Endothelial cell of umbilical vein (primary cell): ENCODE results near the gene KIZ. TPM values are rescaled to one million over a fixed set of nuclear protein-coding genes. Genes with fewer than 3 reads are reported as not detected.

Experiments used
- BruUV-seq: library from RNA; stranded (reverse); fragments of 400-500 nt; replicated peaks from 2 replicates; lab custom pipeline; 2021; lab: Mats Ljungman, UMichigan
- CTCF ChIA-PET: fragments of 300-600, 350-600 bp; sonication (Branson Sonifier 250); formaldehyde crosslinking; loops from one replicate; lab custom pipeline; 2021; ENCODE audit warnings: antibody characterized with exemption, inconsistent platforms; lab: Charles Lee
- POLR2A ChIA-PET: fragments of 300-600, 350-600 bp; sonication (Branson Sonifier 250); formaldehyde crosslinking; loops from one replicate; lab custom pipeline; 2021; ENCODE audit warnings: antibody characterized with exemption, inconsistent platforms; lab: Charles Lee
- DNase-seq: peaks from one replicate; pipeline ENCODE4 v3.0.0-alpha.2; 2011; ENCODE audit warnings: low read depth, low spot score
- FAIRE-seq: peaks from 2 replicates; lab custom pipeline; 2011; peaks lifted over from hg19 to GRCh38; lab: Jason Lieb, UNC
- H2AFZ ChIP-seq: 2 replicates; pipeline ENCODE4 v1.6.0; 2012; ENCODE audit warnings: low read depth, low read length, control low read depth, inconsistent platforms
- H3K27ac ChIP-seq: 2 replicates; pipeline ENCODE4 v1.5.1; 2011; ENCODE audit warnings: low read depth, mild to moderate bottlenecking, control low read depth, low read length, moderate library complexity; ENCODE audit not compliant: insufficient read depth
- H3K27me3 ChIP-seq, 2 experiments: 2 replicates each; pipeline versions ENCODE4 v1.6.0 to v1.6.1; 2011; ENCODE audit warnings: low read length in 2 of 2, mixed read lengths in 1 of 2; ENCODE audit not compliant: control insufficient read depth in 2 of 2, insufficient read depth in 2 of 2
- H3K36me3 ChIP-seq, 2 experiments: 2 replicates in 1 of 2; 3 replicates in 1 of 2; pipeline ENCODE4 v1.5.1; 2011; ENCODE audit warnings: low read length in 2 of 2, mild to moderate bottlenecking in 1 of 2, moderate library complexity in 1 of 2; ENCODE audit not compliant: control insufficient read depth in 2 of 2, insufficient read depth in 2 of 2; ENCODE audit errors: extremely low read depth in 1 of 2
- H3K4me1 ChIP-seq: 3 replicates; pipeline ENCODE4 v1.5.1; 2011; ENCODE audit warnings: mild to moderate bottlenecking, low read length; ENCODE audit not compliant: control insufficient read depth, insufficient read depth; ENCODE audit errors: extremely low read depth
- H3K4me2 ChIP-seq: 2 replicates; pipeline ENCODE4 v1.6.1; 2011; ENCODE audit warnings: low read length, control low read depth, mixed read lengths; ENCODE audit not compliant: insufficient read depth
- H3K4me3 ChIP-seq, 3 experiments: fragments of 200-600 bp in 1 of 3; sonication (generic), shearing (Covaris generic) in 1 of 3; replicated peaks in 1 of 3; 2 replicates each; pipeline ENCODE4 v1.5.1; 2011 to 2016; ENCODE audit warnings: control low read depth in 3 of 3, low read length in 3 of 3, mild to moderate bottlenecking in 2 of 3, inconsistent platforms in 1 of 3, low read depth in 1 of 3, moderate library complexity in 1 of 3; ENCODE audit not compliant: insufficient read depth in 1 of 3
- H3K79me2 ChIP-seq: 2 replicates; pipeline ENCODE4 v1.6.0; 2012; ENCODE audit warnings: low read length, inconsistent platforms; ENCODE audit not compliant: control insufficient read depth, insufficient read depth
- H3K9ac ChIP-seq: replicated peaks from 2 replicates; pipeline ENCODE3; 2011; ENCODE audit warnings: low read length, control low read depth; ENCODE audit not compliant: insufficient read depth; ENCODE audit errors: extremely low read depth
- H3K9me1 ChIP-seq: replicated peaks from 3 replicates; pipeline ENCODE4 v1.6.0; 2011; ENCODE audit warnings: mild to moderate bottlenecking, low read length; ENCODE audit not compliant: control insufficient read depth, insufficient read depth; ENCODE audit errors: extremely low read depth
- H3K9me3 ChIP-seq: replicated peaks from 2 replicates; pipeline ENCODE4 v1.5.1; 2012; ENCODE audit warnings: low read length, inconsistent platforms; ENCODE audit not compliant: control insufficient read depth, insufficient read depth
- H4K20me1 ChIP-seq: replicated peaks from 2 replicates; pipeline ENCODE3; 2011; ENCODE audit warnings: mild to moderate bottlenecking, low read length; ENCODE audit not compliant: control insufficient read depth, insufficient read depth; ENCODE audit errors: extremely low read depth
- EZH2 ChIP-seq: IDR thresholded peaks from 2 replicates; pipeline ENCODE4 v1.6.1; 2012; ENCODE audit warnings: borderline replicate concordance, low read depth, mild to moderate bottlenecking, moderate library complexity, low read length, inconsistent platforms; ENCODE audit not compliant: severe bottlenecking
- FOS ChIP-seq: IDR thresholded peaks from 2 replicates; pipeline ENCODE4 v1.6.1; 2011; ENCODE audit warnings: mild to moderate bottlenecking, low read length, moderate library complexity, borderline replicate concordance; ENCODE audit not compliant: insufficient read depth
- GATA2 ChIP-seq: IDR thresholded peaks from 2 replicates; pipeline ENCODE4 v1.7.0; 2011; ENCODE audit warnings: low read depth, mild to moderate bottlenecking, moderate library complexity, mixed read lengths, low read length; ENCODE audit not compliant: insufficient read length, insufficient read depth
- JUN ChIP-seq: IDR thresholded peaks from 2 replicates; pipeline ENCODE4 v1.6.1; 2011; ENCODE audit warnings: borderline replicate concordance, low read depth; ENCODE audit not compliant: insufficient read length, insufficient read depth
- MYC ChIP-seq: IDR thresholded peaks from one replicate; pipeline ENCODE4 v1.6.1; 2011; ENCODE audit warnings: mild to moderate bottlenecking, low read depth, low read length
- POLR2A ChIP-seq: IDR thresholded peaks from 2 replicates; pipeline ENCODE4 v1.6.1; 2012; ENCODE audit warnings: low read depth, mild to moderate bottlenecking, control low read depth, low read length
- POLR2AphosphoS5 ChIP-seq: IDR thresholded peaks from 2 replicates; pipeline ENCODE4 v1.6.1; 2012; ENCODE audit warnings: low read depth, mild to moderate bottlenecking, control low read depth, low read length, moderate library complexity; ENCODE audit not compliant: insufficient read depth
- dilution Hi-C: fragments of 300-500 bp; cut with MboI; formaldehyde crosslinking; loops from one replicate; pipeline ENCODE4 v1.15.0; 2019; ENCODE audit warnings: low sequenced_read_pairs; ENCODE audit not compliant: extremely low pct_ligation_motif_present
- intact Hi-C: fragments of 100-400 bp; cut with micrococcal nuclease; formaldehyde crosslinking; loops from one replicate; pipeline ENCODE4 v1.10.0; 2022
- polyA plus RNA-seq, 4 experiments: library from polyadenylated mRNA; depleted of rRNA in 3 of 4; stranded (reverse) in 3 of 4; unstranded in 1 of 4; fragments of >200 nt; gene quantifications; 2 replicates each; pipeline versions ENCODE4 v1.2.1 to v1.2.3, GENCODE V29; 2011 to 2012; ENCODE audit warnings: missing spikeins in 1 of 4
- total RNA-seq: library from RNA; stranded (reverse); gene quantifications from 2 replicates; pipeline ENCODE4 v1.2.3, GENCODE V29; 2021
- TF ChIP-seq, protein P1 (sequence below), 2 donors: IDR thresholded peaks; 1 replicate in 1 of 2; 2 replicates in 1 of 2; pipeline ENCODE4 v1.5.1; 2011; ENCODE audit warnings: low read length in 2 of 2, mild to moderate bottlenecking in 2 of 2, moderate library complexity in 2 of 2, control low read depth in 1 of 2, inconsistent platforms in 1 of 2, low read depth in 1 of 2; ENCODE audit not compliant: insufficient read depth in 1 of 2; ENCODE audit errors: extremely low read depth in 1 of 2
- TF ChIP-seq, protein P2 (sequence below): IDR thresholded peaks from 2 replicates; pipeline ENCODE4 v1.6.1; 2011; ENCODE audit not compliant: insufficient read depth, insufficient read length

Gene KIZ
- total and polyA plus RNA-seq, 2 donors (not counting 3 experiments of a cell fraction or from before 2014, with no cell fraction given): 3.9 to 7.3 TPM

DNA sequence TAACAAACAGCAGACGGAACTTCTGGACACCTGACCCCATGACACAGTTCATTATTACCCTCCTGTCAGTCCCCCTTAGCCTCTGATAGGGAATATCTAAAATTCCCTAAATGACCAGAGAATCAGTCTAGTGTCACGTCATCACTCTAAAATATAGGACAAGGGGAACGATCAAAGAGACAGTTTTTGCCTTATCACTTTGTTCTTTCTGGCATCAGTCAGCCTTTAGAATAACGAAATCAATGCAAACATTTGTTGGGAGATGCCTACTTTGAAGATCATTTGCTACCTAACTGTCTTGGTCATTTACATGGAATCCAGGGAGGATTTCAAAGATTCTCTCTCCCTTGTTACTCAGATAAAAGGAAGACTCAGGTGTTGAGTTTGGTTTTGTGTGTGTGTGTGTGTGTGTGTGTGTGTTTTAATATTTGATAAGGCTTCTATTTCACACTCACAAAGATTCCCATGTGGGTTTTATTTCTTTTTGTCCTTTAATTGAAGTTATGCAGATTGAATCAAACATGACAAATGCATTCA, 48.0 kb upstream of the KIZ start:
- Histone ChIP-seq H3K4me1 (no peaks in the 10 kb centered on the region), H3K9me1 (no peaks in the 10 kb centered on the region), H3K9ac (no peak overlapping the region), H3K9me3 (no peaks in the 10 kb centered on the region), H2AFZ (no peak overlapping the region), H3K27me3 (no peaks in the 10 kb centered on the region), H3K4me2 (no peak overlapping the region), H3K27ac (no peak overlapping the region), H3K36me3 (no peaks in the 10 kb centered on the region), H3K79me2 (no peaks in the 10 kb centered on the region), H4K20me1 (no peaks in the 10 kb centered on the region), H3K4me3 (no peak overlapping the region)
- no TSS peak for BruUV-seq
- TF ChIP-seq GATA2 (no peak), FOS (no peak), MYC (no peak), POLR2AphosphoS5 (no peak), JUN (no peak), EZH2 (no peak), POLR2A (no peak)
- TF ChIP-seq, protein P1, sequence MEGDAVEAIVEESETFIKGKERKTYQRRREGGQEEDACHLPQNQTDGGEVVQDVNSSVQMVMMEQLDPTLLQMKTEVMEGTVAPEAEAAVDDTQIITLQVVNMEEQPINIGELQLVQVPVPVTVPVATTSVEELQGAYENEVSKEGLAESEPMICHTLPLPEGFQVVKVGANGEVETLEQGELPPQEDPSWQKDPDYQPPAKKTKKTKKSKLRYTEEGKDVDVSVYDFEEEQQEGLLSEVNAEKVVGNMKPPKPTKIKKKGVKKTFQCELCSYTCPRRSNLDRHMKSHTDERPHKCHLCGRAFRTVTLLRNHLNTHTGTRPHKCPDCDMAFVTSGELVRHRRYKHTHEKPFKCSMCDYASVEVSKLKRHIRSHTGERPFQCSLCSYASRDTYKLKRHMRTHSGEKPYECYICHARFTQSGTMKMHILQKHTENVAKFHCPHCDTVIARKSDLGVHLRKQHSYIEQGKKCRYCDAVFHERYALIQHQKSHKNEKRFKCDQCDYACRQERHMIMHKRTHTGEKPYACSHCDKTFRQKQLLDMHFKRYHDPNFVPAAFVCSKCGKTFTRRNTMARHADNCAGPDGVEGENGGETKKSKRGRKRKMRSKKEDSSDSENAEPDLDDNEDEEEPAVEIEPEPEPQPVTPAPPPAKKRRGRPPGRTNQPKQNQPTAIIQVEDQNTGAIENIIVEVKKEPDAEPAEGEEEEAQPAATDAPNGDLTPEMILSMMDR (IDR thresholded peaks at IDR 0.05; ENCODE audit: extremely low read depth in 1 of 2, insufficient read depth in 1 of 2, low read depth in 1 of 2, low read length in 2 of 2): no peak
- TF ChIP-seq, protein P2, sequence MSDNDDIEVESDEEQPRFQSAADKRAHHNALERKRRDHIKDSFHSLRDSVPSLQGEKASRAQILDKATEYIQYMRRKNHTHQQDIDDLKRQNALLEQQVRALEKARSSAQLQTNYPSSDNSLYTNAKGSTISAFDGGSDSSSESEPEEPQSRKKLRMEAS: no peak
- no peak for DNase-seq
- ChIA-PET POLR2A (no interaction called here), CTCF (no interaction called here)
- no peak for FAIRE-seq
- dilution Hi-C loops: no loop called here
- intact Hi-C loops: no loop called here
